Activated naive CD8-positive, alpha-beta T cell treated with anti-CD3 and anti-CD28 coated beads for 36 hours (primary cell): ENCODE data around the gene BTBD16. TPM values are rescaled to one million over a fixed set of nuclear protein-coding genes. Genes with fewer than 3 reads are reported as not detected.

ENCODE experiments used
- DNase-seq: peaks from one replicate; pipeline ENCODE4 v3.0.0; 2021
- H3K27ac Mint-ChIP-seq: one replicate; pipeline ENCODE4 v1.8.0; 2022; ENCODE audit warnings: mild to moderate bottlenecking, moderate library complexity, mixed read lengths
- H3K27me3 Mint-ChIP-seq: one replicate; pipeline ENCODE4 v1.8.0; 2022; ENCODE audit warnings: mild to moderate bottlenecking, mixed read lengths
- H3K36me3 Mint-ChIP-seq: one replicate; pipeline ENCODE4 v1.8.0; 2021; ENCODE audit warnings: mild to moderate bottlenecking, mixed read lengths
- H3K4me1 Mint-ChIP-seq: one replicate; pipeline ENCODE4 v1.8.0; 2021; ENCODE audit warnings: mixed read lengths
- H3K4me3 Mint-ChIP-seq: one replicate; pipeline ENCODE4 v1.8.0; 2022; ENCODE audit warnings: mild to moderate bottlenecking, moderate library complexity, mixed read lengths
- H3K9me3 Mint-ChIP-seq: one replicate; pipeline ENCODE4 v1.8.0; 2022; ENCODE audit warnings: mixed read lengths
- total RNA-seq, 2 experiments: library from RNA; stranded (reverse); gene quantifications; one replicate each; pipeline ENCODE4 v1.2.3, GENCODE V29; 2021

BTBD16 gene
- total RNA-seq, 2 experiments from 2014 or later = not detected

DNA sequence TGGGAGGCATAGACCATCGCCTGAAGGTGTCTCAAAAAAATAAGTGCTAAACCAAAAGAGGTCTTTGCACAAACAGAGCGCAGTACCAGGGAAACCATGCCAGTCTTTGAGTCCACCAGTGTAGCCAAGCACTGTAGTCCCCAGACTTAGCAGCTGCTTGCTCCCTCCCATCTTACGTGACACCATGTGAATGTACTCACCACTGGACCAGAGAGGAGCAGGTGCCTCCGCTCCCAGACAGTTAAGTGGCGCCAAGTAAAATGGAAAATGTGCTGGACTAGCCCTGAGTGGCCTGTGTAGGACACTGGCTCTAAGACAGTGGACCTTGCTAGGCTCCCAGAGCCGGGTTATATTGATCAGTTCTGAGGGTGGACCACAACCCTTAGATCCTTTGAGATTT lies 55.7 kb downstream of the BTBD16 start:
- no peak for DNase-seq
- H3K27me3 Mint-ChIP-seq = peaks cover 43% of the 10 kb centered on the region
- H3K4me3 Mint-ChIP-seq = no peak overlapping the region
- no peak overlapping the region for H3K27ac Mint-ChIP-seq
- no peaks in the 10 kb centered on the region for H3K9me3 Mint-ChIP-seq
- no peaks in the 10 kb centered on the region for H3K36me3 Mint-ChIP-seq
- H3K4me1 Mint-ChIP-seq = no peaks in the 10 kb centered on the region

DNA sequence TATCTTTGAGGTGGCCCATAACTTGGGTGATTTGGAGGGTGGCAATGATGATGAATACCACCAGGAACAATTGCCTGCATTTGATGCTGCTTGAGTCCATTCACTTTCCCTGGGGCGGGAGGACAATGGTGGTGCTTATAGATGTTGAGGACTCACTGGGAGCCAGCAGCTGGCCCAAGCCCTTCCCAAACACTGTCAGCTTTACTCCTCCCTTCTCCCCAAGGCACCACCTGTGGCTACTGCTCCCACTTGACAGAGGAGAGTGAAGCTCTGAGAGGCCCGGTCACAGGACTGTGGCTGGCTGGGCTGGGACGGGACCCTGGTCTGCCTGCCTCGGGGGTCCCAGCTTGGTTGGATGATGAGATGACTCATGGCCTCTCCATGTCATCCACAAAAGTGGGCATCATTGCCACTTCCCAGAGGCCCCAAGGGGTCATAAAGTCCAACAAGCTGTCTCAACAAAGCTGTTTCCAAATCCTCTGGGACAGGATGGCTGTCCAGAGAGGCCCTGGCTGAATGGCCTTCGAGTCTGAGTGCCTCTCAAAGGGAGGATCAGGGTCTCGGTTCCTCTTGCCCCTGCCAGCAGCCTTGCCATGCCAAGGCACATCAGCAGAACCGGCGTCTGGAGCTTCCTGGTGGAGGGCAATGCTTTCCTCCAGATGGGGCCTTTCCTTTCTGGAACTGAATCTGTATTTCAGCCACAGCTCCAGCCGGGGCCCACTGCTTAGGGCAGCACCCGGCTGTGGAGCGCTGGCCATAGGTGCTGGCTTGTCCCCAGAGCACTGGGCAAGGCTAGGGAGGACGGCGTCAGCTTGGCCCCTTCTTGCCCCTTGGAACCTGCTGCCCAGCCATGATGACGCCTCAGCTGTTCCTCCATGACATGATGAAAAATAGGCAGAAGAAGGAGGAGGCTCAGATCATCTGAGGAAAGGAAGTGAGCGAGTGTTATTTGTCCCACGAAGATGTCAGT lies 56.4 kb downstream of the BTBD16 start:
- Mint-ChIP-seq H3K4me1 (no peaks in the 10 kb centered on the region), H3K27ac (no peak overlapping the region), H3K9me3 (no peaks in the 10 kb centered on the region), H3K27me3 (peaks cover 44% of the 10 kb centered on the region), H3K36me3 (no peaks in the 10 kb centered on the region), H3K4me3 (no peak overlapping the region)
- DNase-seq = no peak

DNA sequence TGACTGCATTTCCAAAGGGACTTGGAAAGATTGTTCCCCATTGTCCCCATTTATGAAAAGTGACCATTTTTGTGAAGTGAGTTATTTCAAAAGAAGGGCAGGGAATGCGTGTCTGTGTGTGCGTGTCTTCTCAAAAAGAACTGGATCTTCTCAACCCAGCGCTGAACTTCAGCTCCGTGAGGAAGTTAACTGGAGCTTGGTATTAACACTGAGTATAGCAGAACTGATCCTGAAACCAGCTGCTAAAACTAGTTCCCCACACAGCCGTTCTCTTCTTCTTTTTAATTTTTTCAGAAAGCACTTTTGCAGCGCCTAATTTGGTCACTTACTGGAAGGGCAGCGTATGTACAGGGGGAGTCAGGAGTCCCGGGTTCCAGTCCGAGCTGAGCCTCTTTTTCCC lies 57.6 kb downstream of the BTBD16 start:
- Mint-ChIP-seq H3K4me1 (peaks cover 7% of the 10 kb centered on the region), H3K4me3 (no peak overlapping the region), H3K27ac (no peak overlapping the region), H3K27me3 (peaks cover 44% of the 10 kb centered on the region), H3K36me3 (no peaks in the 10 kb centered on the region), H3K9me3 (no peaks in the 10 kb centered on the region)
- no peak for DNase-seq

DNA sequence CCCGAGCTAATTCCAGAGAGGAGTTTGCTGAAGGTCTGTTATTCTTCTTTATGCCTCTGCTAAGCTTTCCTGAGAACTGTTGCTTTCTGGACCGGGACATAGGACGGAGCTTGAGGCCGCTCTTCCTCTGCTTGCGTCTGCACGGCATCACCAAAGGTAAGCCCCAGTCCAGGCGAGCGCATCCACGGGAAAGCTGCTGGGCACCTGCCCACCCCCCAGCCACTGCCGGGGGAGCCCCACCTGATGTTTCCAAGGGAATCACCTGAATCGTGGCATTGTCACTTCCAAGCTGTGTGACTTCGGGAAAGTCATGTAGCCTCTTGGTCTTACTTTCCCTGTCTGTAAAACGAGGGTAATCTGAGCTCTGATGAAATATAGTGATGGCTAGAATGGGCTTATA lies 58.3 kb downstream of the BTBD16 start:
- H3K27ac Mint-ChIP-seq = no peak overlapping the region
- peaks cover 44% of the 10 kb centered on the region for H3K27me3 Mint-ChIP-seq
- no peaks in the 10 kb centered on the region for H3K36me3 Mint-ChIP-seq
- no peaks in the 10 kb centered on the region for H3K9me3 Mint-ChIP-seq
- DNase-seq = no peak
- peaks cover 7% of the 10 kb centered on the region for H3K4me1 Mint-ChIP-seq
- H3K4me3 Mint-ChIP-seq = no peak overlapping the region

DNA sequence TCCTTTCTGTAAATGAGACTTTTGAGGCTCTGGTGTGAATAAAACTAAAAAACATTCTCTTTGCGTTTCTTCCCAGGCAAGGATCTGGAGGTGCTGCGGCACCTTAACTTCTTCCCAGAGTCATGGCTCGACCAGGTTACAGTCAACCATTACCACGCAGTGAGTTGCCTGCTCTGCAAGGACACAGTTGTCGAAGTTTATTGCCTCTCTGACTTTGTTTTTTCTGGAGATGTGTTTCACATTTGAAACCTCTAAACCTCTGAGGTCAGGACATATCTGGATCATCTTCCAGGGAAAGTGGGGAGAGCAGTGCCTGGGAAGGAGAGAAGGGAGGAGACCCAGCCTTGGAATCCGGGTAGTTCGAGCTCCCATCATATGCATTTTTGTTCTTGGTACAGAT lies 60.0 kb downstream of the BTBD16 start:
- H3K27ac Mint-ChIP-seq = no peak overlapping the region
- no peak overlapping the region for H3K4me3 Mint-ChIP-seq
- no peaks in the 10 kb centered on the region for H3K36me3 Mint-ChIP-seq
- DNase-seq = no peak
- peaks cover 34% of the 10 kb centered on the region for H3K27me3 Mint-ChIP-seq
- H3K4me1 Mint-ChIP-seq = peaks cover 7% of the 10 kb centered on the region
- no peaks in the 10 kb centered on the region for H3K9me3 Mint-ChIP-seq

DNA sequence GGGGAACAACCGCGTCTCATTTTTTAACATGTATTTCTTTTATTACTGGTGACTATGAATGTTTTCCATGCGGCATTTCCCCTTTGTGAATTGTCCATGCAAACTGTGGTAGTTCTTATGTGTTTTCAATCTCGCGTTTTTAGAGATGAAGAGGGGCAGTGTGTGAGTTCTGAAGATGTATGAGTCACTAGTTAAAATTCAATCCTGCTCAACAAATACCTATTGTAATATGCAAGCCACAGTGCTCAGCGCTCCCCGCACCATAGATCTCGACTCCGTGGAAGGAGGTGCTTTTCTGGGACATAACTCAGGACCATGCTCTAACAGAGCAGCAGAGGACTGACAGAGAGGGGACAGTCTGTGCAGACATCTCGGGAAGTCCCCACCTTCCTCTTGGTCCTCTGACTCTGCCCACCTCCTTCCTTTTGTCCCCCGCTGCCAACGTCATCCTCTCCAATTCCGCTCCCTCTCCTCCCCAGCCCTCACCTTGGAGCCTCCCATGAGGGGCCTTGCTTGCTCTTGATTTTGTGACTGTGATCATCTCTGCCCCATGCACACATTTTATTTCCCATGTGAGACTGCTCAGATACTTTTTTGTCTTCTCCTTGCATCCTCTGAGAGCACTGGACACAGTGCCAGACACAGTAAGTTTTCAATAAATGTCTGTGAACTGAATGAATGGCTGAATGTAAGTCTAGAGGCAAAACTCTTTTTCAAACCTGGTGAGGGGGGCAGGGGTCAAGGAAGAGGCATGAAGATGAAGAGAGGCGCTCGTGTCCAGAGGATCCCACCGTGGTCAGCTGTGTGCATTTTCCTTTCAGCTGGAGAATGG lies 60.7 kb downstream of the BTBD16 start:
- Mint-ChIP-seq H3K27me3 (peaks cover 31% of the 10 kb centered on the region), H3K36me3 (no peaks in the 10 kb centered on the region), H3K27ac (no peak overlapping the region), H3K9me3 (no peaks in the 10 kb centered on the region), H3K4me3 (no peak overlapping the region), H3K4me1 (peaks cover 7% of the 10 kb centered on the region)
- no peak for DNase-seq

DNA sequence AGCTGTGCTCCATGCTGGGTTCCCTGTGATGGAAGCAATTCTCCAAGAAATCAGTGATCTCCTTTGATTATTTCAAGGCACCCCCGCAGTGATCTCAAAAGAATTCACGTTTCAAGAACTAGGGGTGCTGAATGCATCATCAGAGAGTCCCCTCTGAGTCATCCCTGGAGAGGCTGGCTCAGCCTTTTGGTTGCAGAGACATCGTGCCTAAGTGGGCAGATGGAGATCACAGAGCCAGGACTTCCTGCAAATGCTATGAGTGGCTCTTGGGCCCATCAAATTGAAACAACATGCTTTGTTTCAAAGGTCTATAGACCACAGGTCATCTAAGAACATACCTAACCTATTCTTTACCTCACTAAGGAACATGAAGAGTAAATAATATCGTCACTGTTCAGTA lies 61.9 kb downstream of the BTBD16 start:
- H3K36me3 Mint-ChIP-seq = no peaks in the 10 kb centered on the region
- H3K27me3 Mint-ChIP-seq = peaks cover 31% of the 10 kb centered on the region
- DNase-seq = peak; percentile 8
- peaks cover 7% of the 10 kb centered on the region for H3K4me1 Mint-ChIP-seq
- no peak overlapping the region for H3K27ac Mint-ChIP-seq
- no peaks in the 10 kb centered on the region for H3K9me3 Mint-ChIP-seq
- no peak overlapping the region for H3K4me3 Mint-ChIP-seq

DNA sequence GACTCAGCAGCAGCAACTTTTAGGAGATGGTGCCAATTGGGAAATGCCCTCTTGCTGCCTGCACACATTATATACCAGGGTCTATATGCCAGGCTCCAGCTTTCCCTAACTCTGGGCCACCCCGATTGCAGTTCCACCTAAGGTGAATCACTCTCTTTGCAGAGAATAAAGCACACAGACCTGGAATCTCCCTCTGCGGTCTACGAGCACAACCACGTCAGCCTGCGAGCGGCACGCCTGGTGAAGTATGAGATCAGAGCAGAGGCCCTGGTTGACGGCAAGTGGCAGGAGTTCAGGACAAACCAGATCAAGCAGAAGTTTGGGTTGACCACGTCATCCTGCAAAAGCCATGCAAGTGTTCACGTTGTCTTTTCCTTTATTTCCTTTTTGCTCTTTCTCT lies 65.2 kb downstream of the BTBD16 start:
- Mint-ChIP-seq H3K27ac (no peak overlapping the region), H3K36me3 (no peaks in the 10 kb centered on the region), H3K4me3 (no peak overlapping the region), H3K9me3 (no peaks in the 10 kb centered on the region), H3K4me1 (peaks cover 7% of the 10 kb centered on the region), H3K27me3 (peaks cover 10% of the 10 kb centered on the region)
- no peak for DNase-seq

DNA sequence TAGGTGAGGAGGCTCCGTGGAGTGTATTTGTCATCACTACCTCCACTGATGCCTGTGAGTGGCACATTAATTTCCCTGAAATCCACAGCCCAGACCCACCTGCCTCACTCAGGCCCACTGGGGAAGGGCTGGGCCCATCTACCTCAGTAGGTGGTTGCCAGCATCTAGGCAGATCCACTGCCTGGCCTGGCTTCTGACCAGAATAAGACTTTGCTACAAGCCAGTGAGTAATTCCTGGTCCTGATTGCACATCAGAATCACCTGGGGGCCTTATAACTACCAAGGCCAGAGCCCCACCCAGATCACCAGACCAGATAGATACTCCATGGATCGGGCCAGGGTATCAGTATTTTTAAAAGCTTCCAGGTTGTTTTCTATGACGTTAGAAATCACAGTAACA lies 65.9 kb downstream of the BTBD16 start:
- Mint-ChIP-seq H3K4me1 (peaks cover 7% of the 10 kb centered on the region), H3K27me3 (peaks cover 3% of the 10 kb centered on the region), H3K36me3 (no peaks in the 10 kb centered on the region), H3K4me3 (no peak overlapping the region), H3K27ac (no peak overlapping the region), H3K9me3 (no peaks in the 10 kb centered on the region)
- DNase-seq = no peak

DNA sequence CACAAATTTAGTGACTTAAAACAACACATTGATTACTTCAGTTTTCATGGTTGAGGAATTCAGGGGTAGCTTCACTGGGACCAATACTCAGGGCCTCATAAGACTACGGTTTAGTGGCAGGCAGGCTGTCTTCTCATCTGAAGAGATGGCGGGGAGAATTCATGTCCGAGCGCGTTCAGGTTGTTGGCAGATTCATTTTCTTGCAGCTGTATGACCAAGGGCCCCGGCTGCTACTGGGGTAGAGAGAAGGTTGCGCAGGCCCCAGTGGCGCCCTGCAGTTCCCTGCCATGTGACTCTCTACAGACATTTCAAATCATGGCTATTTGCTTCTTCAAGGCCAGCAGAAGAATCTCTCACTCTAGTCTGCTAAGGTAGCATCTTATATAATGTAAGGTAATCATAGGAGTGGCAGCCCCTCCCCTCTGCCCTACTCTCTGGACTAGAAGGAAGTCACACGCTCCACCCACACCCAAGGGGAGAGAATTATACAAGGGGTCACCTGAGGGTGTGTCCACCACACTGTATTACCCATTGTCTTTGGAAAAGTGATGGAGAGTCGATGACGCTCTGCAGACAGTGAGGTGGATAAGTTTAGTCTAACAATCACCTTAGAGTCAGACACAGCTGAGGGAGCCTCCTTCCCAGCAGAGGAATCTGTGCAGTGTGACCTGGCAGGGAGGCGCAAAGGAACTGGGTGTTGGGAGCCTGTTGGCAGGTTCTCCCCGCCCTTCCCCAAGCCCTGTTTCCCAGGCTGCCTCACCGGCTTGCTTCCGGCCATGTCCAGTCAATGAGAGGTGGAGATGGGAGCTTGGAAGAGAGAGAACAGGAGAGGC lies 67.7 kb downstream of the BTBD16 start:
- DNase-seq = no peak
- Mint-ChIP-seq H3K27me3 (no peaks in the 10 kb centered on the region), H3K27ac (no peak overlapping the region), H3K9me3 (no peaks in the 10 kb centered on the region), H3K4me3 (no peak overlapping the region), H3K36me3 (no peaks in the 10 kb centered on the region), H3K4me1 (peaks cover 3% of the 10 kb centered on the region)

DNA sequence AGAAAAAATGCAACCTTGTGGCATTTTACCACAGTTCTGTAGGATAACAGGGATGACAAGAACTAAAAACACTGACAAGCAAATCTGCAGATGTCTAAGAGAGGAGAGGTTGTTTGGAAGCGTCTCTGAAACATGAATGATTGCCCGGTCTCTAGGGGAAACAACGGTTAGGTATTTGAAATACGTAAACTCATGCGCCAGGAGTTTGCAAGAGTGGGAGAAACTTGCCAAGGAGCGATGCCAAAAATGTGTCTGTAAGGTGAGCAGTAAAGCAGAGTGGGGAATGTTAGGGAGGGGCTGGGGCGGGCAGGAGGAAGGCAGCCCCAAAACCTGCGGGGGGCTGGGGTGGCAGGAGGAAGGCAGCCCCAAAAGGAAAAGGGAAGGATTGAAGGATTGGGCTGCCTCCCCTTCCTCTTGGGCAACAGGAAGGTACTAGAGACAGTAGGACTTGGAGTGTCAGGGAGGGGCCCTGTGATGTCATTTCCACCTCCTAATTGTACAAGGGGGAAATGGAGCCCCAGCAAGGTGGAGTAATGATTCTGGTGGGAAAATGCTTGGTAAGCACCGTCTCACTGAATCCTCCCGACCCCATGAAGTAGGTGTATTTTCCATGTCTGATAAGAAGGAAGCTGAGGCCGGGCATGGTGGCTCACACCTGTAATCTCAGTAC lies 70.2 kb downstream of the BTBD16 start:
- H3K27me3 Mint-ChIP-seq = no peaks in the 10 kb centered on the region
- no peak overlapping the region for H3K27ac Mint-ChIP-seq
- no peaks in the 10 kb centered on the region for H3K36me3 Mint-ChIP-seq
- DNase-seq = no peak
- no peak overlapping the region for H3K4me3 Mint-ChIP-seq
- peaks cover 6% of the 10 kb centered on the region for H3K4me1 Mint-ChIP-seq
- H3K9me3 Mint-ChIP-seq = no peaks in the 10 kb centered on the region

DNA sequence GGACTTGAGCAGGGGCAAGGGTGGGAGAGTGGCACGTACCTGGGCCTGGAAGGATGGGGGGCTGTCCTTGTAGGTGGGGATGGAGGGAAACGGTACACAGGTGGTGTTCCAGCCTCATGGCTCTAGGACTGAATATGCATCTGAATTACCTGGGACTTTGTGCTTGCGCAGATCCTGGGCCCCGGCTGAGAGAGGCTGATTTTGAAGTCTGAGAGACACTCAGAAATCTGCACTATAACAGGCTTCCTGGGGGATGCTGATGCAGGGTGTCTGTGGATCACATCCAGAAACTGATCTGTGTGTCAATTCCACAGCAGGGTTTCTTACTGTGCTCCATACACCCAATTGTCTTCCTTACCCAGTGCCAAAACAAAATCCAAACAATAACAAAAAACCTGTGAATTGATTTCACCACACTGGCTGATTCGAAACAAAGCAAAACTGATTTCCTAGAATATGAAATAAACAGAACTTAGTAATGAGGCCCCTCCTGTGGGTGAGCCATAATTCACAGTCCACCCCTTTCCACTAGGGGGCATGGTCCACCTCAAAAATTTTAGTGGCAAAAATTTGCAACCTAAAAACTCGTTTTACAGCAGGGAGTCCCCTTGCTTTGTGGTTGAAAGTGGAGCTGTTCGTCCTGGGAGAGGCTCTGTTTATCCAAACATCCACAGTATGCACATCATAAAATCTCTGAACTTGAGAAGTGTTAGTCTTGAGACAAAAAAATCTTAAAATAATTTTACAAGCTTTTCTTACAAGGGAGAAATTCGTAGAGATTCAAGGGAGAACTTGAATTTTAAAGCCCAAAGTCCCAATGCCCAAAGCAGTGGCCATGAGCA lies 71.4 kb downstream of the BTBD16 start:
- Mint-ChIP-seq H3K4me3 (no peak overlapping the region), H3K4me1 (peaks cover 6% of the 10 kb centered on the region), H3K36me3 (no peaks in the 10 kb centered on the region), H3K9me3 (no peaks in the 10 kb centered on the region), H3K27ac (no peak overlapping the region), H3K27me3 (no peaks in the 10 kb centered on the region)
- DNase-seq = peak; percentile 48

DNA sequence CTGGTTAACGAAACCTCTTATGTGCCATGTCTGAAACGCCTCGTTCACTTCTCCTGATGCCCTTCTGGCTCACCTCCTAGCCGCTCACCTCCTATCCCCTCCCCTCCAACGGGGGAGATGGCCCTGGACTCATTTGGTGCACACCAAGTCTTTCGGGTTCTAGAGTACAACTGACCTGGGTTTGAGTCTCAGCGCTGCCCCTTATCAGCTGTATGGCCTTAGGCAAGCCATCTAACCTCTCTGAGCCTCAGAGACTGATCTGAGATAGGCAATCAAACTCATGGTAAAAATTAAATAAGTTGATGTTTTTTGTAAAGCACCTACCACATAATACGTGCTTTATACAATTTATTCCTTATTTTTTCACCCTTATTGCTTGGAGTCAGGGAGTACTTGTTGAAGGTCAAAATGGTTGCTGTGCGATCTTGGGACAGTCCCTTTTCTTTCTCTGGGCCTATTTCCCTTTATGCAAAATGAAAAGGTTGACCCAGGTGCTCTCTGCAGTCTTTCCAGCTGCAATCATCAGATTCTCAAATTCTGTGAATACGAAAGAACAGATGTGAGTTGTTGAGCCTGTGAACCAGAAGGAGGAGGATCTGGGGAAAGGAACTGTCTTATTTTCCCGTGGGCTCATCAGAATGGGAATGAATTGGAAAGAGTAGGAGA lies 72.2 kb downstream of the BTBD16 start:
- H3K36me3 Mint-ChIP-seq = no peaks in the 10 kb centered on the region
- no peak for DNase-seq
- no peaks in the 10 kb centered on the region for H3K27me3 Mint-ChIP-seq
- peaks cover 6% of the 10 kb centered on the region for H3K4me1 Mint-ChIP-seq
- no peaks in the 10 kb centered on the region for H3K9me3 Mint-ChIP-seq
- H3K4me3 Mint-ChIP-seq = no peak overlapping the region
- no peak overlapping the region for H3K27ac Mint-ChIP-seq
